ENCODE results near the gene RHOT1. TPM values are rescaled to one million over a fixed set of nuclear protein-coding genes. Genes with fewer than 3 reads are reported as not detected.
A peak's percentile ranks its signal among the peaks of the same experiment; 100 is the strongest.
"Not testable (repeated sequence)": the region's sequence is repeated elsewhere in the genome, so short reads cannot be mapped to it uniquely, and the experiment has no call there.

RHOT1 gene
- total RNA-seq, 3 donors from 2014 or later (not counting 1 experiment from before 2014, with no cell fraction given), result 25.1 to 32.7 (median 28.3) TPM

DNA sequence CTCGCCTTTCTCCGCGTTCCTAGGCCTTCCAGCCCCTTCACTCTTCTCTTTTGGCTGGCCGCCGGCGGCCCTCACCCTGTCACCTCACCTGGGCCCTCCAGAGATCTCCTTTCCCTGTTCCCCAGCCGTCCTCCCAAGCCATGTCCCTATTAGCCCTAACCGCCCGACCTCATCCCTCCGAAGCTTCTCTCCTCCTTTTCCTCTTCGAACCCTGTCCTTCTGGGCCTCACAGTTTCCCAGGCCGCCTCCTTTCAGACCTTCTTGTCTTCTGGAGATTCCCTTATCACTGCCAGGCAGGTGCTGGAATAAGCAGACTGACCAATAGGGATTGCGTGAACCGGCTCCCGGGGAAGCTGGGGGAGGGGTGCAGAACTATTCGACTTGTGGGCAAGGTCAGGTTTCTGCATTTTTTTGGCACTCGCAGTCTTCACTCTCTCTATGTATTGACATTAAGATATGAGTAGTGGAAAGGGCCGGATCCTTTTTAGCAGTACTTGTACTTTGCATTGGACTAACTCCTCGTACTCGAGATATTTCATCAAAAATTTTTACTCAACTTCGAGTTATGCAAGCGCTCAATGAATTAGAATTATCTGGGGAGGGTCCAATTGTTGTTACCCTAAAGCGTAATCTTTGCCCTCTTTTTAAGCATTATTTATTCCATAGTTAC lies 690 bp downstream of the RHOT1 start:
- Mint-ChIP-seq H3K9me3 (no peaks in the 10 kb centered on the region), H3K27ac (peak overlapping the region; percentile 88 to 92), H3K27me3 (ENCODE audit: low read depth in 2 of 2) (no peaks in the 10 kb centered on the region), H3K36me3 (no peaks in the 10 kb centered on the region), H3K4me1 (peaks cover 25 to 30% of the 10 kb centered on the region in 2 donors), H3K4me3 (peak overlapping the region; percentile 95)
- no peaks in the 10 kb centered on the region for H3K27me3 ChIP-seq (ENCODE audit: control insufficient read depth, insufficient read depth, low read length)
- peaks cover 16% of the 10 kb centered on the region for H3K4me1 ChIP-seq (ENCODE audit: control insufficient read depth, insufficient read depth, low read length)
- 5% methylated on average over 21 of the region's 23 CpGs for WGBS (ENCODE audit: insufficient coverage)
- ATAC-seq, result no peak
- no peaks in the 10 kb centered on the region for H3K36me3 ChIP-seq (ENCODE audit: control insufficient read depth, insufficient read depth, low read length)
- peak in 1 of 2 donors; percentile 31 for DNase-seq
- TF ChIP-seq, protein P1, sequence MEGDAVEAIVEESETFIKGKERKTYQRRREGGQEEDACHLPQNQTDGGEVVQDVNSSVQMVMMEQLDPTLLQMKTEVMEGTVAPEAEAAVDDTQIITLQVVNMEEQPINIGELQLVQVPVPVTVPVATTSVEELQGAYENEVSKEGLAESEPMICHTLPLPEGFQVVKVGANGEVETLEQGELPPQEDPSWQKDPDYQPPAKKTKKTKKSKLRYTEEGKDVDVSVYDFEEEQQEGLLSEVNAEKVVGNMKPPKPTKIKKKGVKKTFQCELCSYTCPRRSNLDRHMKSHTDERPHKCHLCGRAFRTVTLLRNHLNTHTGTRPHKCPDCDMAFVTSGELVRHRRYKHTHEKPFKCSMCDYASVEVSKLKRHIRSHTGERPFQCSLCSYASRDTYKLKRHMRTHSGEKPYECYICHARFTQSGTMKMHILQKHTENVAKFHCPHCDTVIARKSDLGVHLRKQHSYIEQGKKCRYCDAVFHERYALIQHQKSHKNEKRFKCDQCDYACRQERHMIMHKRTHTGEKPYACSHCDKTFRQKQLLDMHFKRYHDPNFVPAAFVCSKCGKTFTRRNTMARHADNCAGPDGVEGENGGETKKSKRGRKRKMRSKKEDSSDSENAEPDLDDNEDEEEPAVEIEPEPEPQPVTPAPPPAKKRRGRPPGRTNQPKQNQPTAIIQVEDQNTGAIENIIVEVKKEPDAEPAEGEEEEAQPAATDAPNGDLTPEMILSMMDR (IDR thresholded peaks at IDR 0.05), result no peak
- no peaks in the 10 kb centered on the region for H3K9me3 ChIP-seq (ENCODE audit: control insufficient read depth, insufficient read depth, low read length)
- intact Hi-C loops (cut with micrococcal nuclease), result no loop called here
- H3K27ac ChIP-seq (ENCODE audit: low read length), result peak overlapping the region; percentile 4
- peak overlapping the region; percentile 94 for H3K4me3 ChIP-seq (ENCODE audit: low read length)

DNA sequence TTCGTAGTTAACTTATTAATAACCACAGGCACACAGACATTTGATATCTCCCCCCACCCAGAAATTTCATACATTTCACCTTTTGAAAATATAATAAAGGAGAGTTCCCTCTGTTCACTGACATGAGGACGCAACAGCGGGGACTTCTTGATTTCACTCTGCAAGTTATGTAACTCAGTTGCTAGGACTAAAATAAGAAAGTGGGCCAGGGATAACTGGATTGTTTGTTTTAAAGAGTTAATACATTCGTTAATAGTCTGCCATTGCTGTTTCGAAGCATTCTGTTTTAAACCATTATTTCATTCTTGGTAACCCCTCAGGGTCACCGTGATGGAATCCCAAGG lies 1.2 kb downstream of the RHOT1 start:
- Histone ChIP-seq H3K4me1 (ENCODE audit: control insufficient read depth, insufficient read depth, low read length) (peaks cover 16% of the 10 kb centered on the region), H3K4me3 (ENCODE audit: low read length) (peak overlapping the region; percentile 94), H3K27me3 (ENCODE audit: control insufficient read depth, insufficient read depth, low read length) (no peaks in the 10 kb centered on the region), H3K9me3 (ENCODE audit: control insufficient read depth, insufficient read depth, low read length) (no peaks in the 10 kb centered on the region), H3K27ac (ENCODE audit: low read length) (no peak overlapping the region), H3K36me3 (ENCODE audit: control insufficient read depth, insufficient read depth, low read length) (no peaks in the 10 kb centered on the region)
- ATAC-seq (no peak), DNase-seq (no peak)
- peak overlapping the region; percentile 95 for H3K4me3 Mint-ChIP-seq
- H3K27me3 Mint-ChIP-seq (ENCODE audit: low read depth in 2 of 2), result no peaks in the 10 kb centered on the region
- no peaks in the 10 kb centered on the region for H3K36me3 Mint-ChIP-seq
- 51% methylated on average over 6 of the region's 6 CpGs for WGBS (ENCODE audit: insufficient coverage)
- no peaks in the 10 kb centered on the region for H3K9me3 Mint-ChIP-seq
- intact Hi-C loops (cut with micrococcal nuclease), result no loop called here
- TF ChIP-seq, protein P1 (IDR thresholded peaks at IDR 0.05), result no peak
- H3K4me1 Mint-ChIP-seq, result peaks cover 28 to 34% of the 10 kb centered on the region in 2 donors
- peak overlapping the region; percentile 88 to 92 for H3K27ac Mint-ChIP-seq

DNA sequence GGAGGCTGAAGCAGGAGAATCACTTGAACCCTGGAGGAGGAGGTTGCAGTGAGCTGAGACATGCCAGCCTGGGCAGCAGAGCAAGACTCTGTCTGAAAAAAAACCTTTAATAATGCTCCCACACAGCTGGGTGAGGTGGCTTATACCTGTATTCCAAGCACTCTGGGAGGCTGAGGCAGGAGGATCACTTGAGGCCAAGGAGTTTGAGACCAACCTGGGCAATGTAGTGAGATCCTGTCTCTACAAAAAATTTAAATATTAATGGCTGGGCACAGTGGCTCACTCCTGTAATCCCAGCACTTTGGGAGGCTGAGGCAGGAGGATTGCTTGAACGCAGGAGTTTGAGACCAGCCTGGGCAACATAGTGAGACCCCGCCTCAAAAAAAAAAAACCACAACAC lies 2.1 kb downstream of the RHOT1 start:
- ATAC-seq; H3K9me3 Mint-ChIP-seq; H3K4me3 ChIP-seq (ENCODE audit: low read length); H3K4me3 Mint-ChIP-seq; H3K36me3 ChIP-seq (ENCODE audit: control insufficient read depth, insufficient read depth, low read length); H3K36me3 Mint-ChIP-seq; H3K27me3 Mint-ChIP-seq (ENCODE audit: low read depth in 2 of 2); H3K9me3 ChIP-seq (ENCODE audit: control insufficient read depth, insufficient read depth, low read length); H3K27me3 ChIP-seq (ENCODE audit: control insufficient read depth, insufficient read depth, low read length); H3K27ac ChIP-seq (ENCODE audit: low read length); DNase-seq; intact Hi-C loops (cut with micrococcal nuclease): not testable (repeated sequence)
- peaks cover 29 to 33% of the 10 kb centered on the region in 2 donors for H3K4me1 Mint-ChIP-seq
- H3K4me1 ChIP-seq (ENCODE audit: control insufficient read depth, insufficient read depth, low read length), result peaks cover 16% of the 10 kb centered on the region
- no CpG with 5 or more reads among the region's 2 CpGs for WGBS (ENCODE audit: insufficient coverage)
- peak overlapping the region in 1 of 2 donors; percentile 92 for H3K27ac Mint-ChIP-seq

DNA sequence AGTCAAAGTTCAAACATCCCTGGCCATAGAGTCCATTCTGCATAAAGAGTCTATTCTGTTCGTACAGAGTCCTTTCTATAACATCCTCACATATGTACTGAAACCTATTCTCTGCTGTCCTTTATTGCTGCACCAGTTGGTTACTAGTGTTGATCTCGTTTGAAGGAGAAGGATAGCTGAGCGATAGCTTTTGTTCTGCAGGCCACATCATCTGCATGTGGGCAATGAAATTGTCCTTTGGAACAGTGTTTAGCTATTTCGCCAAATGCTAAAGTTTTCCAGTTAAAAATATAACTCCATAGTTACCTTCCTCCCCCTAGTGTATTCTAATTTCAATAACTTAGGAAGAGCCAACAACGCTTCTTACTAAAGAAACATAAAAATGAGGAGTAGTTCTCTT lies 6.0 kb downstream of the RHOT1 start:
- Mint-ChIP-seq H3K36me3 (peaks cover 7% of the 10 kb centered on the region), H3K9me3 (no peaks in the 10 kb centered on the region), H3K4me3 (no peak overlapping the region), H3K27me3 (ENCODE audit: low read depth in 2 of 2) (no peaks in the 10 kb centered on the region), H3K27ac (no peak overlapping the region), H3K4me1 (peaks cover 38 to 42% of the 10 kb centered on the region in 2 donors)
- peaks cover 4% of the 10 kb centered on the region for H3K36me3 ChIP-seq (ENCODE audit: control insufficient read depth, insufficient read depth, low read length)
- H3K4me3 ChIP-seq (ENCODE audit: low read length), result no peak overlapping the region
- TF ChIP-seq, protein P1 (IDR thresholded peaks at IDR 0.05), result no peak
- H3K4me1 ChIP-seq (ENCODE audit: control insufficient read depth, insufficient read depth, low read length), result peaks cover 5% of the 10 kb centered on the region
- intact Hi-C loops (cut with micrococcal nuclease), result no loop called here
- WGBS (ENCODE audit: insufficient coverage), result 92% methylated on average over 5 of the region's 5 CpGs
- no peaks in the 10 kb centered on the region for H3K27me3 ChIP-seq (ENCODE audit: control insufficient read depth, insufficient read depth, low read length)
- H3K9me3 ChIP-seq (ENCODE audit: control insufficient read depth, insufficient read depth, low read length), result no peaks in the 10 kb centered on the region
- DNase-seq (no peak), ATAC-seq (no peak)
- no peak overlapping the region for H3K27ac ChIP-seq (ENCODE audit: low read length)
